ENCODE results near the gene REXO1. TPM values are rescaled to one million over a fixed set of nuclear protein-coding genes. Genes with fewer than 3 reads are reported as not detected.

REXO1 gene
- total and polyA plus RNA-seq, 9 of the 15 experiments (the other 6 are each of a cell fraction or from before 2014, with no cell fraction given) = 0.04 to 63.3 (median 15.8) TPM

GRCh38 chr19:1864480-1865171 lies 16.3 kb upstream of the REXO1 start (continued):
- TF ChIP-seq MLX (CRISPR knock-in tag; conservative IDR thresholded peaks at IDR 0.05) = no peak
- no peak for TF ChIP-seq ZHX1 (conservative IDR thresholded peaks at IDR 0.05; ENCODE audit: low read length)
- no peak for TF ChIP-seq ZNF134 (CRISPR knock-in tag; conservative IDR thresholded peaks at IDR 0.05)
- 0 out of 2 replicates have a peak, but pooled peaks have one; percentile 59 for TF ChIP-seq RUNX1 (IDR thresholded peaks at IDR 0.05; ENCODE audit: low read depth)
- TF ChIP-seq MBD2 (IDR thresholded peaks at IDR 0.05; ENCODE audit: borderline replicate concordance, low read depth) = no peak; the same call in 1 of the 2 replicates
- TF ChIP-seq SMAD2 (IDR thresholded peaks at IDR 0.05; ENCODE audit: low read depth, low read length) = no peak
- TF ChIP-seq HMGN3 (IDR thresholded peaks at IDR 0.05; ENCODE audit: borderline replicate concordance, extremely low read depth, insufficient read length, low read depth, low read length) = peak; percentile 74
- TF ChIP-seq ZNF511 (CRISPR knock-in tag; IDR thresholded peaks at IDR 0.05) = no peak; the same call in 1 of the 2 replicates
- no peak for TF ChIP-seq HNRNPUL1 (IDR thresholded peaks at IDR 0.05; ENCODE audit: low read length)
- no peak for TF ChIP-seq PHF20 (IDR thresholded peaks at IDR 0.05; ENCODE audit: partially characterized antibody)
- TF ChIP-seq STAT5B (CRISPR knock-in tag; IDR thresholded peaks at IDR 0.05) = no peak
- TF ChIP-seq TOE1 (IDR thresholded peaks at IDR 0.05; ENCODE audit: borderline replicate concordance) = no peak
- TF ChIP-seq TOE1 (CRISPR knock-in tag; IDR thresholded peaks at IDR 0.05; ENCODE audit: borderline replicate concordance, low read depth) = no peak
- no peak for TF ChIP-seq HMBOX1 (IDR thresholded peaks at IDR 0.05)
- no peak for TF ChIP-seq RHOXF2B (CRISPR knock-in tag; conservative IDR thresholded peaks at IDR 0.05)
- TF ChIP-seq ZBTB33 (CRISPR knock-in tag; IDR thresholded peaks at IDR 0.05) = no peak
- TF ChIP-seq ZBTB8A (IDR thresholded peaks at IDR 0.05; ENCODE audit: partially characterized antibody) = no peak
- TF ChIP-seq PCBP1 (IDR thresholded peaks at IDR 0.05; ENCODE audit: low read depth, low read length, poor library complexity, severe bottlenecking) = peak; percentile 41
- TF ChIP-seq ZNF584 (CRISPR knock-in tag; IDR thresholded peaks at IDR 0.05; ENCODE audit: low read depth) = no peak
- TF ChIP-seq EGR1 (conservative IDR thresholded peaks at IDR 0.05) = 0 out of 2 replicates have a peak, but pooled peaks have one; percentile 14
- peak; percentile 50 to 72 for TF ChIP-seq RAD21 (CRISPR knock-in tag; conservative IDR thresholded peaks at IDR 0.05 in 1 of 2, IDR thresholded peaks at IDR 0.05 in 1 of 2)

All from K562 (cell line).